KMS-11 (cell line): ENCODE data around the gene MAP3K9.
"Not testable (repeated sequence)": the region's sequence is repeated elsewhere in the genome, so short reads cannot be mapped to it uniquely, and the experiment has no call there.

ENCODE experiments used
- H2AFZ ChIP-seq: fragments of 200-600 bp; sonication (generic); 2 replicates; pipeline ENCODE4 v1.6.1; 2016; ENCODE audit warnings: antibody characterized with exemption, mixed run types, low read depth
- H3K27ac ChIP-seq: fragments of 200-600 bp; sonication (generic); 2 replicates; pipeline ENCODE4 v1.6.1; 2016; ENCODE audit warnings: mild to moderate bottlenecking, mixed run types
- H3K27me3 ChIP-seq: fragments of 200-600 bp; sonication (generic); 2 replicates; pipeline ENCODE4 v1.6.1; 2017; ENCODE audit warnings: mild to moderate bottlenecking, low read depth, mixed run types, moderate library complexity; ENCODE audit not compliant: insufficient read depth
- H3K36me3 ChIP-seq: fragments of 200-600 bp; sonication (generic); 2 replicates; pipeline ENCODE4 v1.6.1; 2017; ENCODE audit warnings: mild to moderate bottlenecking, mixed run types; ENCODE audit not compliant: insufficient read depth
- H3K4me1 ChIP-seq: fragments of 200-600 bp; sonication (generic); 2 replicates; pipeline ENCODE4 v1.6.1; 2016; ENCODE audit warnings: mild to moderate bottlenecking, low read depth, mixed run types; ENCODE audit not compliant: poor library complexity, severe bottlenecking
- H3K4me2 ChIP-seq: fragments of 200-600 bp; sonication (generic); 2 replicates; pipeline ENCODE4 v1.7.0; 2016; ENCODE audit warnings: mild to moderate bottlenecking, mixed run types
- H3K4me3 ChIP-seq: fragments of 200-600 bp; sonication (generic); IDR thresholded peaks from 2 replicates; pipeline ENCODE4 v1.6.1; 2017; ENCODE audit warnings: low read depth, low read length, mixed read lengths; ENCODE audit not compliant: insufficient read depth
- H3K79me2 ChIP-seq: fragments of 200-600 bp; sonication (generic); 2 replicates; pipeline ENCODE4 v1.6.1; 2016; ENCODE audit warnings: low read depth, mixed run types; ENCODE audit not compliant: insufficient read depth
- H3K9ac ChIP-seq: fragments of 200-600 bp; sonication (generic); 2 replicates; pipeline ENCODE4 v1.6.1; 2016; ENCODE audit warnings: mild to moderate bottlenecking, mixed run types
- H4K20me1 ChIP-seq: fragments of 200-600 bp; sonication (generic); 2 replicates; pipeline ENCODE4 v1.6.1; 2016; ENCODE audit warnings: mild to moderate bottlenecking, mixed run types; ENCODE audit not compliant: insufficient read depth
- CTCF ChIP-seq: fragments of 200-600 bp; sonication (generic); conservative IDR thresholded peaks from 2 replicates; pipeline ENCODE4 v1.6.1; 2017; ENCODE audit warnings: low read depth, mild to moderate bottlenecking, antibody characterized with exemption, low read length, moderate library complexity, mixed read lengths

Gene MAP3K9

GRCh38 chr14:70855486-70855885, 46.2 kb upstream of the MAP3K9 start:
- Histone ChIP-seq H3K36me3 (no peaks in the 10 kb centered on the region), H3K27me3 (no peaks in the 10 kb centered on the region), H4K20me1 (no peaks in the 10 kb centered on the region), H2AFZ (no peak overlapping the region), H3K4me2 (no peak overlapping the region), H3K79me2 (no peaks in the 10 kb centered on the region), H3K27ac (no peak overlapping the region), H3K4me1 (no peaks in the 10 kb centered on the region), H3K9ac (no peak overlapping the region), H3K4me3 (no peak overlapping the region)
- TF ChIP-seq CTCF: no peak

GRCh38 chr14:70853658-70854057, 44.3 kb upstream of the MAP3K9 start:
- H3K79me2 ChIP-seq, H4K20me1 ChIP-seq, H3K4me3 ChIP-seq, H2AFZ ChIP-seq, H3K27me3 ChIP-seq, H3K4me2 ChIP-seq, H3K4me1 ChIP-seq, H3K36me3 ChIP-seq, H3K27ac ChIP-seq, H3K9ac ChIP-seq: not testable (repeated sequence)

DNA sequence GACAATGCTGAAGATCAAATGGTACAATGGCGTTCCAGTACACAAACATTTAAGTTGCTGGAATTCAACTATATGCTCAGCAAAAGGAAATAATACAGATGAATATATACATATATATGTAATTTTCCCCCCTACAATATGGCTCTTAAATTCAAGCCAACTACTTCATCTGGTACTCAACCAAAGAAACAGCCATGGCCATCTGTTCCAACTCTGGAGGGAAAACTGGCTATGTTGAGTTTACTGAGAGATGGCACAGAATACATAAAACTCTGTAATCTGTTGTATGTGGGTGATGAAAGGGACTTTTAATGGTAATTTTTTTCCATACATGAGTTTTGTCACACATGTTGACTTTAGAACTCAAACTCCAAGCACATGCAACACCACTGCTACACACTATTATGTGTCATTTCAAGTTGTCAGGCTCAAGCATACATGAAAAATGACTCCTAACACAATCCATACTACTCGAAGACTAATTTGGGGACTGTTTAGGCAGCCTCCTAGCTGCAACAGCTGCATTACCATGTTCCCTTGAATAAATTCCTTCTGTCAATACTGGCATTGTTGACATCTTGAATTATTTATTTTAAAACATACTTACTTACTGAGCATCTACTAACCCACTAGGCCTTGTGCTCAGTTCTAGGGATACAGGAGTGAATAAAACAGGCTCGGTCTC, 38.2 kb upstream of the MAP3K9 start:
- Histone ChIP-seq H3K27me3 (no peaks in the 10 kb centered on the region), H4K20me1 (no peaks in the 10 kb centered on the region), H3K36me3 (no peaks in the 10 kb centered on the region), H3K4me2 (no peak overlapping the region), H3K4me1 (no peaks in the 10 kb centered on the region), H3K4me3 (no peak overlapping the region), H3K9ac (no peak overlapping the region), H3K79me2 (no peaks in the 10 kb centered on the region), H3K27ac (no peak overlapping the region), H2AFZ (no peak overlapping the region)
- no peak for TF ChIP-seq CTCF

- Histone ChIP-seq H3K36me3 (no peaks in the 10 kb centered on the region), H3K4me3 (no peak overlapping the region), H3K27me3 (no peaks in the 10 kb centered on the region), H4K20me1 (no peaks in the 10 kb centered on the region), H3K79me2 (no peaks in the 10 kb centered on the region), H3K9ac (no peak overlapping the region), H2AFZ (no peak overlapping the region), H3K4me2 (no peak overlapping the region), H3K27ac (no peak overlapping the region), H3K4me1 (no peaks in the 10 kb centered on the region)
- TF ChIP-seq CTCF: no peak
These were observed 36.3 kb upstream of the MAP3K9 start for GRCh38 chr14:70845601-70846000.

DNA sequence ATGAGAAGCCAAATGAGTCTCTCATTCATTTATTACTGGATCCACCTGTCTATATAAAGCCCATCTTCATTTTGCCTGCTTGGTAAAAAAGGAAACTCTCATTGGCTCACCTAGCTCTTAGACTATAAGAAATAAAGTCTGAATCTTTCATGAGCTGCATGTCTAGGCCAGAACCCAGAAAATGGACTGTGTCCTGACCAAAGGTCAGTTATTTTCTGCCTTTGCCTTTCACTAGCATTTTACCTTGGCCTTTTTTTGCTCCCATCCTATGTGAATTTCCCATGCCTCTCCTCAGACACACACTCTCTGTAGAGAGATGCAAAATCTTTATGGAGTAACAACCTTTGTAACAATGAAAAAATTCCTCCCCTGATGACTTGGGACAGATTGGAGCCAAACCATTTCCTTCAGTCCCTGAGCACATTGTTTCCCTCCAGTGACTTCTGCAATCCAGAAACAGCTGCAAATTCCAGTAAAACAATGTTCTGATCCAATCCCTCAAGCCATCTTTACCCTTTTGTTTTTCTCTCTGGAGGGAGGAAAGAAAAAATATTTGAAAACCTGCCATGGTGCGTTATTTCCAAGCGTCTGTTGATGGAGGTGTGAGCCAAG, 33.6 kb upstream of the MAP3K9 start:
- Histone ChIP-seq H3K4me3 (no peak overlapping the region), H3K9ac (no peak overlapping the region), H3K4me2 (no peak overlapping the region), H3K79me2 (no peaks in the 10 kb centered on the region), H3K4me1 (no peaks in the 10 kb centered on the region), H3K36me3 (no peaks in the 10 kb centered on the region), H3K27ac (no peak overlapping the region), H3K27me3 (no peaks in the 10 kb centered on the region), H2AFZ (no peak overlapping the region), H4K20me1 (no peaks in the 10 kb centered on the region)
- no peak for TF ChIP-seq CTCF
